ENCODE results near the gene MGMT.

GRCh38 chr10:129421399-129422010, 45.5 kb upstream of the MGMT start:
- TF ChIP-seq CTCF (conservative IDR thresholded peaks at IDR 0.05; ENCODE audit: low read depth in 2 of 2) = no peak
- no peak for TF ChIP-seq EZH2phosphoT487 (IDR thresholded peaks at IDR 0.05; ENCODE audit: unreplicated experiment)
